ENCODE results near the gene TXNIP. TPM values are rescaled to one million over a fixed set of nuclear protein-coding genes. Genes with fewer than 3 reads are reported as not detected.

Gene TXNIP
- total RNA-seq, 2 experiments from 2014 or later = 130 to 134 TPM

DNA sequence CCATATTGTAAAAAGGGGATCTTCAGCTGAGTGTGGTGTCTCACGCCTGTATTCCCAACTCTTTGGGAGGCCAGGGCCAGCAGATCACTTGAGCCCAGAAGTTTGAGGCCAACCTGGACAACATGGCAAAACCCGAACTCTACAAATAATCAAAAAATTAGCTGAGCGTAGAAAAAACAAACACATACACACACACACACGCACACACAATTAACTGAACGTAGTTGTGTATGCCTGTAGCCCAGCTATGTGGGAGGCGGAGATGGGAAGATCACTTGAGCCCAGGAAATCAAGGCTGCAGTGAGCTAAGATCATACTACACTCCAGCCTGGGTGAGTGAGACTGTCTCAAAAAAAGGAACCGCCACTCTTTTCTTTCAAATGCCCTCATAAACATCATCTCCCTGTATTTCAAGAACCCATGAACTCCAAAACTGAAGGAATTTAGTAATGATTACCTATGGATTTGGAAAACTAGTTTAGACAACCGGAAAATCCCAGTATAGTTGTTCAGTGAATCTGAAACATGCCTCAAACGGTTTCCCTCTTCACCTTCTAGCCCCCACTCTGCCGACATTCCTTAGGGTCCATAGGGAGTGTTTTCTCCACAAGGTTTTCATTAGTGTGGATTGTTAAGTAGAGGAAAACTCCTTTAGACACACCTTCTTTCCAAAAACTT is 4.5 kb downstream of the TXNIP start:
- H3K4me3 Mint-ChIP-seq = peak overlapping the region; percentile 14
- H3K27me3 Mint-ChIP-seq = no peaks in the 10 kb centered on the region
- H3K4me1 Mint-ChIP-seq (ENCODE audit: low read depth) = peaks cover 54% of the 10 kb centered on the region
- no peak for DNase-seq
- H3K36me3 Mint-ChIP-seq (ENCODE audit: low read depth) = peaks cover 48% of the 10 kb centered on the region
- peak overlapping the region; percentile 100 for H3K27ac Mint-ChIP-seq
- no peak for ATAC-seq
- H3K9me3 Mint-ChIP-seq = peaks cover 4% of the 10 kb centered on the region
- TF ChIP-seq, protein P1, sequence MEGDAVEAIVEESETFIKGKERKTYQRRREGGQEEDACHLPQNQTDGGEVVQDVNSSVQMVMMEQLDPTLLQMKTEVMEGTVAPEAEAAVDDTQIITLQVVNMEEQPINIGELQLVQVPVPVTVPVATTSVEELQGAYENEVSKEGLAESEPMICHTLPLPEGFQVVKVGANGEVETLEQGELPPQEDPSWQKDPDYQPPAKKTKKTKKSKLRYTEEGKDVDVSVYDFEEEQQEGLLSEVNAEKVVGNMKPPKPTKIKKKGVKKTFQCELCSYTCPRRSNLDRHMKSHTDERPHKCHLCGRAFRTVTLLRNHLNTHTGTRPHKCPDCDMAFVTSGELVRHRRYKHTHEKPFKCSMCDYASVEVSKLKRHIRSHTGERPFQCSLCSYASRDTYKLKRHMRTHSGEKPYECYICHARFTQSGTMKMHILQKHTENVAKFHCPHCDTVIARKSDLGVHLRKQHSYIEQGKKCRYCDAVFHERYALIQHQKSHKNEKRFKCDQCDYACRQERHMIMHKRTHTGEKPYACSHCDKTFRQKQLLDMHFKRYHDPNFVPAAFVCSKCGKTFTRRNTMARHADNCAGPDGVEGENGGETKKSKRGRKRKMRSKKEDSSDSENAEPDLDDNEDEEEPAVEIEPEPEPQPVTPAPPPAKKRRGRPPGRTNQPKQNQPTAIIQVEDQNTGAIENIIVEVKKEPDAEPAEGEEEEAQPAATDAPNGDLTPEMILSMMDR (IDR thresholded peaks at IDR 0.05) = no peak
- intact Hi-C loops (cut with micrococcal nuclease) = loop anchor here (2.0 kb wide), 1 partner anchor 13 kb away; no protein-coding TSS in a partner anchor
- CTCF ChIA-PET = interaction anchor here (0.9 to 13.6 kb wide), 5 partner anchors 13 to 40 kb away, joined by 3 to 147 read pairs (median 4); no protein-coding TSS in a partner anchor
- POLR2A ChIA-PET = interaction anchor here (0.8 to 13.3 kb wide), 10 partner anchors 9 to 65 kb away, joined by 4 to 446 read pairs (median 6); partner anchors contain the start of genes ANKRD34A, POLR3GL and RBM8A

DNA sequence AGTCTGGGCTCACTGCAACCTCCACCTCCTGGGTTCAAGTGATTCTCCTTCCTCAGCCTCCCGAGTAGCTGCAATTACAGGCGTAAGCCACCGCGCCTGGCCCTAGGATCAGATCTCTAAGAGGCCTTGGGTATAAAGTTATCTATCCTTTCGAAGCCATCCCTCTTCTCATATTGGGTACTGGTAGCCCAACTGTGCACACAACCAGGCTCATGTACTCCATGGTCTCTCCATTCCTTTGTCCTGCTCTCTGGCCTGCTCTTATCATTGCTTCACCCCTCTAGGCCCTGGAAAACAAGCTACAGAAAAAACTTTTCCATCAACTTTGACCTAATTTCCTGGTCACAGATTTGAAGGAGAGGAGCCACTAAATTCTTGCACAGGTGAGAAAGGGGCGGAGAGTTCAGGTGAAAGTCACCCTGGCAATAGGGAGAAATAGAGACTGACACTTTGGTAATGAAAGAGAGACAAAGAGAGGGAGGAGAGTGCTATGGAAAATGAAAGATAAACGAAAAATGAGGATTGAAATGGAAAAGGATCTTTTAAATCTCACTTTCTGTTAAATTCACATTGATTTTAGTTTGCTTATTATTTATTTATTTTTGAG is 6.0 kb downstream of the TXNIP start:
- peaks cover 62% of the 10 kb centered on the region for H3K4me1 Mint-ChIP-seq (ENCODE audit: low read depth)
- H3K27ac Mint-ChIP-seq = no peak overlapping the region
- peaks cover 38% of the 10 kb centered on the region for H3K36me3 Mint-ChIP-seq (ENCODE audit: low read depth)
- DNase-seq (peak; percentile 41), ATAC-seq (no peak)
- TF ChIP-seq, protein P1 (IDR thresholded peaks at IDR 0.05) = no peak
- H3K4me3 Mint-ChIP-seq = no peak overlapping the region
- intact Hi-C loops (cut with micrococcal nuclease) = no loop called here
- CTCF ChIA-PET = interaction anchor here (1.1 to 13.6 kb wide), 4 partner anchors 11 to 45 kb away, joined by 3 to 147 read pairs (median 9); no protein-coding TSS in a partner anchor
- H3K9me3 Mint-ChIP-seq = peaks cover 4% of the 10 kb centered on the region
- H3K27me3 Mint-ChIP-seq = no peaks in the 10 kb centered on the region
- POLR2A ChIA-PET = interaction anchor here (0.8 to 13.3 kb wide), 5 partner anchors 7 to 47 kb away, joined by 3 to 446 read pairs (median 4); partner anchors contain the start of genes ANKRD34A and POLR3GL

DNA sequence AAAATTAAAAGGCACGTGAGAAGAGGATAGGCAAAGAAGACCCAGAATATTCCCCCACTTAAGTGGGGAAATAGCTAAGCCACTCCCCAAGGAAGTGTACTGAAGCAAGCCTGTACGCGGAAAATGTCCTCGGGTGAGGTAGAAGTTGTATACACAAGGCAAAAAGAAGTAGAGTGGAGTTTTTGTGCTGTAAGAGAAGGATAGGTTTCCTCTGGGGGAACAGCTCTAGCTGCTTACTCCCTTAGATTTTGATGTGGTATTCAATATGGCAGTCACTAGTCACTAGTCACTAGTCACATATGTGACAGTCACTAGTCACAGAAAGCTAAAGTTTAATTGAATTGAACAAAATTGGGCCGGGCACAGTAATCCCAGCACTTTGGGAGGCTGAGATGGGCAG is 7.6 kb downstream of the TXNIP start:
- CTCF ChIA-PET = interaction anchor here (0.9 to 13.6 kb wide), 4 partner anchors 9 to 143 kb away, joined by 3 to 147 read pairs (median 10); partner anchors contain the start of gene NUDT17
- TF ChIP-seq, protein P1 (IDR thresholded peaks at IDR 0.05) = no peak
- peaks cover 70% of the 10 kb centered on the region for H3K4me1 Mint-ChIP-seq (ENCODE audit: low read depth)
- no peak overlapping the region for H3K4me3 Mint-ChIP-seq
- H3K27ac Mint-ChIP-seq = peak overlapping the region; percentile 74
- intact Hi-C loops (cut with micrococcal nuclease) = no loop called here
- H3K36me3 Mint-ChIP-seq (ENCODE audit: low read depth) = peaks cover 22% of the 10 kb centered on the region
- POLR2A ChIA-PET = interaction anchor here (0.7 to 14.1 kb wide), 8 partner anchors 4 to 72 kb away, joined by 3 to 446 read pairs (median 4); partner anchors contain the start of genes ANKRD34A, POLR3GL, RBM8A and TXNIP
- no peak for DNase-seq
- H3K27me3 Mint-ChIP-seq = no peaks in the 10 kb centered on the region
- peaks cover 4% of the 10 kb centered on the region for H3K9me3 Mint-ChIP-seq
- ATAC-seq = peak; percentile 24

DNA sequence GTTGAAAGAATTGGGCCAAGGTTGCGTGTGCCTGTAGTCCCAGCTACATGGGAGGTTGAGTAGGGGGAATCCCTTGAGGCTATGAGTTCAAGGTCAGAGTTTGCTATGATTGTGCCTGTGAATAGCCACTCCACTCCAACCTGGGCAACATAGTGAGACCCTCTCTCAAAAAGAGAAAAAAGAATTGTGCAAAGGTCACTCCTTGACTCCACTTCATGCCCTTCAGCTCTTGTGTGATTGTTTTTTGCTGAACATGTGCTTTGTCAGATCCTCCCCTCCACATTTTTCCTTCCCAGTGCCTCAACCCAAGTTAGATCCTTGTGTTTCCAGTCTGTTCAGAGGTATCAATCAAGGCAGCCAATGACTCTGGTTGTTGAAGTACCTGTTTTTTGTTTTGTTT is 8.5 kb downstream of the TXNIP start:
- DNase-seq (no peak), ATAC-seq (no peak)
- intact Hi-C loops (cut with micrococcal nuclease) = no loop called here
- ChIA-PET CTCF (interaction anchor here (0.9 to 13.6 kb wide), 4 partner anchors 8 to 19 kb away, joined by 3 to 147 read pairs (median 10); partner anchors contain the start of gene TXNIP), POLR2A (interaction anchor here (1.0 to 14.1 kb wide), 7 partner anchors 5 to 71 kb away, joined by 3 to 446 read pairs (median 5); partner anchors contain the start of genes RBM8A and TXNIP)
- TF ChIP-seq, protein P1 (IDR thresholded peaks at IDR 0.05) = no peak
- Mint-ChIP-seq H3K27ac (peak overlapping the region; percentile 29), H3K4me3 (no peak overlapping the region), H3K27me3 (no peaks in the 10 kb centered on the region), H3K36me3 (ENCODE audit: low read depth) (peaks cover 14% of the 10 kb centered on the region), H3K9me3 (peaks cover 4% of the 10 kb centered on the region), H3K4me1 (ENCODE audit: low read depth) (peaks cover 72% of the 10 kb centered on the region)
